WERI-Rb-1 (cell line): Measurements from ENCODE around the gene PDE3A.

Source experiments
- DNase-seq: peaks from one replicate; pipeline ENCODE4 v3.0.0-alpha.2; 2020
- H3K27ac ChIP-seq: fragments of 250-450 bp; sonication (Bioruptor Pico); 2 replicates; pipeline ENCODE4 v1.5.1; 2020; ENCODE audit warnings: mild to moderate bottlenecking, moderate library complexity
- H3K27me3 ChIP-seq: fragments of 250-450 bp; sonication (Bioruptor Pico); 2 replicates; pipeline ENCODE4 v1.5.1; 2021; ENCODE audit warnings: mild to moderate bottlenecking, low read depth, moderate library complexity; ENCODE audit not compliant: insufficient read depth, severe bottlenecking
- H3K36me3 ChIP-seq: fragments of 250-450 bp; sonication (Bioruptor Pico); 2 replicates; pipeline ENCODE4 v1.5.1; 2020; ENCODE audit warnings: mild to moderate bottlenecking, moderate library complexity
- H3K4me3 ChIP-seq: 2 replicates; pipeline ENCODE4 v1.5.1; 2011; ENCODE audit warnings: low read depth, mild to moderate bottlenecking, control low read depth, low read length
- H3K9me3 ChIP-seq: fragments of 250-450 bp; sonication (Bioruptor Pico); 2 replicates; pipeline ENCODE4 v1.5.1; 2021; ENCODE audit warnings: mild to moderate bottlenecking, moderate library complexity; ENCODE audit not compliant: severe bottlenecking
- TF ChIP-seq, protein P1 (sequence below): IDR thresholded peaks from 2 replicates; pipeline ENCODE4 v1.5.1; 2011; ENCODE audit warnings: low read depth, mild to moderate bottlenecking, control low read depth, inconsistent platforms, low read length

Gene PDE3A

DNA sequence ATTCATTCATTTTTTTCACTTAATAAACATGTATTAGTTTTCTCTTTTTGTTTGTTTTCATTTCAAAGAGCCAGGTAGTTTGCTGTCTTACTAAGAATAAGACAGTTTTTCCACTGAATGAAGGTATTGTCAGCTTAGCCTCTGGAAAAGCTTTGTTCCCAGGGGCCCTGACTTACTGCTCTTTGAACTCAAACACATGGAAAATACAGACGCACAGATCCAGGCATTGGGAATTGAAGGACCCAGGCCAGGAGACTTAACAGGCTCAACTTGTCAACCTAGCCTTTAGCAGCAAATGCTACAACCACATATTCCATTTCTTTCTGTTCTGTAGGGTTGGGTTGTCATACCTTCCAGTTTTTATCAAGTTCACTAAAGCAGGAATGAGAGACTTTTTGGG lies 288.3 kb downstream of the PDE3A start:
- Histone ChIP-seq H3K9me3 (no peaks in the 10 kb centered on the region), H3K36me3 (no peaks in the 10 kb centered on the region), H3K4me3 (no peak overlapping the region), H3K27ac (no peak overlapping the region), H3K27me3 (no peaks in the 10 kb centered on the region)
- no peak for DNase-seq
- TF ChIP-seq, protein P1, sequence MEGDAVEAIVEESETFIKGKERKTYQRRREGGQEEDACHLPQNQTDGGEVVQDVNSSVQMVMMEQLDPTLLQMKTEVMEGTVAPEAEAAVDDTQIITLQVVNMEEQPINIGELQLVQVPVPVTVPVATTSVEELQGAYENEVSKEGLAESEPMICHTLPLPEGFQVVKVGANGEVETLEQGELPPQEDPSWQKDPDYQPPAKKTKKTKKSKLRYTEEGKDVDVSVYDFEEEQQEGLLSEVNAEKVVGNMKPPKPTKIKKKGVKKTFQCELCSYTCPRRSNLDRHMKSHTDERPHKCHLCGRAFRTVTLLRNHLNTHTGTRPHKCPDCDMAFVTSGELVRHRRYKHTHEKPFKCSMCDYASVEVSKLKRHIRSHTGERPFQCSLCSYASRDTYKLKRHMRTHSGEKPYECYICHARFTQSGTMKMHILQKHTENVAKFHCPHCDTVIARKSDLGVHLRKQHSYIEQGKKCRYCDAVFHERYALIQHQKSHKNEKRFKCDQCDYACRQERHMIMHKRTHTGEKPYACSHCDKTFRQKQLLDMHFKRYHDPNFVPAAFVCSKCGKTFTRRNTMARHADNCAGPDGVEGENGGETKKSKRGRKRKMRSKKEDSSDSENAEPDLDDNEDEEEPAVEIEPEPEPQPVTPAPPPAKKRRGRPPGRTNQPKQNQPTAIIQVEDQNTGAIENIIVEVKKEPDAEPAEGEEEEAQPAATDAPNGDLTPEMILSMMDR, result no peak

DNA sequence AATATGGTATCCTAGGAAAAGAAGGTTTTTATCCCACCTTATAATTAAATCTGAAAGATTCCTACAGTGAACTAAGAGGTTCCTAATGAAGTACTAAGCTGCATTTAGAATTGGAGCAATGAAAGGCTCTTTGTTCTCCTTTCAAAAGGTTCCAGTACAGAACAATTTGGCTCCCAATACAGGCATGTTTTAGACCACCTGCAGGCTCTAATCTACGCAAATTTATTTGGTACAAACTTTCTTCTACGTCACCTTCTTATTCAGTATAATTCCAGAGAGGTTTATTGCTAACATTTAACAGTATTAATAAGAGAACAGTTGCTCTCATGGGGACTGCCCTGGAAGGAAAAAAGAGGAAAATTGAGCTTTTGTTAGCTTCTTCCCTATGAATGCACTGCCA lies 289.2 kb downstream of the PDE3A start:
- DNase-seq, result no peak
- Histone ChIP-seq H3K36me3 (no peaks in the 10 kb centered on the region), H3K4me3 (no peak overlapping the region), H3K27me3 (no peaks in the 10 kb centered on the region), H3K9me3 (peaks cover 1% of the 10 kb centered on the region), H3K27ac (no peak overlapping the region)
- TF ChIP-seq, protein P1, result no peak

DNA sequence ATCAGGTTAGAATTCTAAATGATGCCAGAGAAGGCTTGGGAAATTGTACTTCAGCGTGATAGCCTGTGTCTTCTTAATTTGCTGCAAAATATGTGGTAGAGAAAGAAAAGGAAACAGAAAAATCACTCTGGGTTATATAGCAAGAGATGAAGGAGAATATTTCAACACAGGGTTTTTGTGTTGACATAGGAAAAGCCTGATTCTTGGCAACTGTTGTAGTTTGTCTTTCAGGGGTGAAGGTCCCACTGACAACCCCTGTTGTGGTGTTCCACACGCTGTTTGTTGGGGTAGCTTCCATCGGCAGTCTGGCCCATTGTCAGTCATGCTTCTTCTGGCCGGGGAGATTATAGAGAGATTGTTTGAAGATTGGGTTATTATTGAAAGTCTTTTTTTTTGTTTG lies 313.0 kb downstream of the PDE3A start:
- Histone ChIP-seq H3K4me3 (no peak overlapping the region), H3K27ac (no peak overlapping the region), H3K9me3 (no peaks in the 10 kb centered on the region), H3K36me3 (no peaks in the 10 kb centered on the region), H3K27me3 (no peaks in the 10 kb centered on the region)
- TF ChIP-seq, protein P1, result no peak
- no peak for DNase-seq

DNA sequence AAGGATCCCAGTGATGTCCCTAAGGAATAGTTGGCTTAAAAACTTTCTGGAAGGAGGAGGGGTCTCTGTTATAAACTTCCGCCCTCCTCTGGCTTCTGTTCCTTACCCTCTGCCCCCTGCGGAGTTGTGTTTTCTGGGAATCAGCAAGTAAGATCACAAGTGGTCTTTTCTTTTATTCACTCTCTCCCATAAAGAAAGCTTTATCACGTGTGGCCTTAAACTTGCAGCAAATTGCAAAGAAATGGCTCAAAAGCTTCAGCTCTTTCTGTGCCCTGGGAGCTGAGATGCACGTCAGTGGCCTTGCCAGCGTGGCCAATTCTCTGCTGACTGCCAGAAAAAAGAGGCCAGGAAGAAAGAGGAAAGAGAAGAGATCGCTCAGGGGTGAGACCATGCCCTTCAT lies 326.9 kb downstream of the PDE3A start, which contains the start of gene SLCO1C1:
Gene SLCO1C1, plus strand, starts transcription at position 101 of the 400 bp plus-strand sequence. CDS start 4,245 bp downstream, outside the sequence.
- DNase-seq, result no peak
- H3K4me3 ChIP-seq, result no peak within 1 kb of the TSS

DNA sequence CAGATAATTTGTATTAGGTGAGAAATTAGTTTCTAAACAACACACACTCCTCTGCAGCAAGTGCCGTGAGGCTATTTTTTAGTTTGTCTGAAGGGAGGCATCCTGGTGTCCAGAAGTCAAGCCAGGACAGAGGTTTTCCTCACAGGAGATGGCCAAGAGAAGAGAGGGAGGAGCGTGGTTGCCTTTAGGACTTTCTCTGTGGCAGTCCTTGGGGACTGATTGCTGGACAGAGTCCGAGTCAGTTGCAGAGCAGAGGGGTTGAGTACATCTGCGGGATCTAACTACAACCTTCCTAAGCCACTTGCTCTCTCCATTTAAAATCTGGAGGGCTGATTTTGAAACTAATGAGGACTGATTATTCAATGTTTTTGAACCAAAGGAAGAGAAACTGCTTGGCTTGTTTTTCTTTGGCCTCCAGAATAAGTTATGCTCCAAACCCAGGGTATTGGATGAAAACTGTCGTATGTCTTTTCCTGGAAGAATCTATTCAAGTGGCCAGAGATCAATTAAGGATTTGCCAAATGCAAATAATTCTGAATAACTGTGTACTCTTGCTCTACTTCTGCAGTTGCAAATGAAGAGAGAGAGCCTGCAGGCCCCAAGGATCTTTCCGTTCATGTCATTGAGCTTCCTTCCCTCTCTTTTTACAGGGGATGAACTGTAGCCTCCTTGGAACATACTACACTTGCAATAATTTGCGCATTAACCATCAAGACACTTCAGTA lies 328.0 kb downstream of the PDE3A start:
- no peak for DNase-seq
- no peak overlapping the region for H3K4me3 ChIP-seq
- no peak overlapping the region for H3K27ac ChIP-seq
- H3K27me3 ChIP-seq, result no peaks in the 10 kb centered on the region
- H3K9me3 ChIP-seq, result no peaks in the 10 kb centered on the region
- no peaks in the 10 kb centered on the region for H3K36me3 ChIP-seq
- TF ChIP-seq, protein P1, result no peak

More for the DNA sequence above, 326.9 kb downstream of the PDE3A start, which contains the start of gene SLCO1C1:
- no peaks in the 10 kb centered on the region for H3K27me3 ChIP-seq
- H3K27ac ChIP-seq, result no peak within 1 kb of the TSS
- TF ChIP-seq, protein P1, result no peak
- H3K36me3 ChIP-seq, result no peaks in the 10 kb centered on the region
- no peaks in the 10 kb centered on the region for H3K9me3 ChIP-seq

DNA sequence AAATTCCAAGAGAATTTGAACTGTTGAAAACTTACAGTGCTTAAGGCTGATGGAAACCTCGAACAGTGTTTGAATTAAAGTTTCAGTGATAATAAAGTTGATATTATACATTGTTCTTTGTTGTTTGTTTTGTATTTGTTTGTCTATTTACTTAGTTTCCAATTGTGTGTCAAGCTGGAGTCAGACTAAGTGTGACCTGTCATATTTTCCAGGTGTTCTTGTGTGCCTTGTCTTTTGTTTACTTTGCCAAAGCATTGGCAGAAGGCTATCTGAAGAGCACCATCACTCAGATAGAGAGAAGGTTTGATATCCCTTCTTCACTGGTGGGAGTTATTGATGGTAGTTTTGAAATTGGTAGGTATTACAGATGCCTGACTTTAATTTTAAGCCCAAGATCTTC lies 332.8 kb downstream of the PDE3A start:
- Histone ChIP-seq H3K27me3 (no peaks in the 10 kb centered on the region), H3K9me3 (no peaks in the 10 kb centered on the region), H3K36me3 (no peaks in the 10 kb centered on the region), H3K27ac (no peak overlapping the region), H3K4me3 (no peak overlapping the region)
- TF ChIP-seq, protein P1, result no peak
- DNase-seq, result no peak
